Pons (tissue), 1 donor: ENCODE measurements around the gene MCM9.
"Not testable (repeated sequence)": the region's sequence is repeated elsewhere in the genome, so short reads cannot be mapped to it uniquely, and the experiment has no call there.

Source experiments
- DNase-seq: peaks from one replicate; pipeline ENCODE4 v3.0.0-alpha.2; 2016; ENCODE audit warnings: low spot score

The MCM9 gene

DNA sequence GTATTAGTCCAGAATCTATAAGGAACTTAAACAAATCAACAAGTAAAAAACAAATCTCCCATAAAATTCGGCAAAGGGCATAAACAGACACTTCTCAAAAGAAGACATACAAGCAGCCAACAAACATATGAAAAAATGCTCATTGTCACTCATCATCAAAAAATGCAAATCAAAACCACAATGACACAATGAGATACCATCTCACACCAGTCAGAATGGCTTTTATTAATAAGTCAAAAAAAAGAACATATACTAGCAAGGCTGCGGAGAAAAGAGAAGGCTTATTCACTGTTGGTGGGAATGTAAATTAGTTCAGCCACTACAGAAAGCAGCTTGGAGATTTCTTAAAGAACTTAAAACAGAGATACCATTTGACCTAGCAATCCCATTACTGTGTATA lies 169.6 kb downstream of the MCM9 start:
- DNase-seq: not testable (repeated sequence)

DNA sequence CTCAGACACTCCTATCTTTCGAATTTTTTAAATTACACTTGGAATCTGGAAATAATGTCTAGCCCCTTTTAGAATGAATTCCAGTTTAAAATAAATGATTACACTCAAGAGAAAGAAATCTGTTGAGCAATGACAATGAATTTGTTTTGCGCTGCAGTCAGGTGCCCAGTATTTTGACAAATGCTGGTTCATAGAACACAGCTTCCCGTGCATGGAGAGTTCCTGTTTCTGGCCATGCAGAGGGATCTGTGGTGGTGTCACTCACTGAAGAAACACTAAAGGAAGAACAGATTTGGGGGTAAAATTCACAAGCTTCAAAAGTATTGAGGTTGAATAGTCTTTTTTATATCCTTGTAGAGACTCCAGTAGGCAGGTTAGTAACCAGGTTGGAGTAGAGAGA lies 170.2 kb downstream of the MCM9 start:
- no peak for DNase-seq
